HepG2 (cell line): ENCODE results near the gene PRUNE1. TPM values are rescaled to one million over a fixed set of nuclear protein-coding genes. Genes with fewer than 3 reads are reported as not detected.

Experiments
- ATAC-seq: fragments of 200-7000 bp; cut with Tn5 transposase; 3 replicates; pipeline ENCODE4 v1.9.1; 2020; ENCODE audit warnings: mild to moderate bottlenecking, moderate library complexity
- BruUV-seq: library from RNA; stranded (reverse); fragments of 400-500 nt; replicated peaks from 2 replicates; lab custom pipeline; 2021; lab: Mats Ljungman, UMichigan
- CTCF ChIA-PET: fragments of 300-600 bp; formaldehyde crosslinking; extraction: SDS; loops from one replicate; lab custom pipeline; 2021; ENCODE audit warnings: low total read pairs, inconsistent platforms, low intra/inter-chr PET ratio; lab: Yijun Ruan, JAX
- POLR2A ChIA-PET: fragments of 350-600 bp; sonication (Branson Sonifier 250); formaldehyde crosslinking; loops from one replicate; lab custom pipeline; 2020; ENCODE audit warnings: antibody characterized with exemption, inconsistent platforms; lab: Yijun Ruan, JAX
- DNase-seq: peaks from one replicate; pipeline ENCODE4 v3.0.0-alpha.2; 2015; ENCODE audit warnings: low spot score
- FAIRE-seq: peaks from 3 replicates; lab custom pipeline; 2011; peaks lifted over from hg19 to GRCh38; lab: Jason Lieb, UNC
- H2AFZ ChIP-seq: one replicate; pipeline ENCODE4 v1.6.1; 2011; ENCODE audit warnings: low read length, inconsistent platforms
- H3K27ac ChIP-seq: fragments of 300-600 bp; 3 replicates; pipeline ENCODE4 v1.8.0; 2011; ENCODE audit warnings: mixed run types, mild to moderate bottlenecking, mixed read lengths, low read length, inconsistent platforms; ENCODE audit not compliant: insufficient read depth; ENCODE audit errors: extremely low read length
- H3K27me3 ChIP-seq, 2 experiments: fragments of 200-600 bp in 1 of 2; 2 replicates in 1 of 2; 3 replicates in 1 of 2; pipeline versions ENCODE4 v1.6.0 to v1.8.0; 2011; ENCODE audit warnings: low read length in 2 of 2, mild to moderate bottlenecking in 2 of 2, moderate library complexity in 2 of 2, inconsistent platforms in 1 of 2; ENCODE audit not compliant: insufficient read depth in 2 of 2, control insufficient read depth in 1 of 2
- H3K36me3 ChIP-seq, 2 experiments: fragments of 200-600 bp in 1 of 2; replicated peaks in 1 of 2; 2 replicates in 1 of 2; 3 replicates in 1 of 2; pipeline versions ENCODE4 v1.5.1 to v1.8.0; 2011; ENCODE audit warnings: low read length in 2 of 2, inconsistent platforms in 1 of 2; ENCODE audit not compliant: insufficient read depth in 2 of 2, control insufficient read depth in 1 of 2
- H3K4me1 ChIP-seq: 2 replicates; pipeline ENCODE4 v1.5.1; 2012; ENCODE audit warnings: low read length, inconsistent platforms; ENCODE audit not compliant: insufficient read depth
- H3K4me2 ChIP-seq: 2 replicates; pipeline ENCODE4 v1.6.0; 2011; ENCODE audit warnings: low read depth, low read length, inconsistent platforms
- H3K4me3 ChIP-seq, 3 experiments: fragments of 200-600 bp in 1 of 3; sonication (generic), shearing (Covaris generic) in 1 of 3; replicated peaks in 1 of 3; 2 replicates each; pipeline ENCODE4 v1.5.1; 2011 to 2016; ENCODE audit warnings: low read length in 3 of 3, inconsistent platforms in 2 of 3, low read depth in 2 of 3, mild to moderate bottlenecking in 2 of 3, control low read depth in 1 of 3, mixed read lengths in 1 of 3; ENCODE audit not compliant: insufficient read depth in 1 of 3
- H3K79me2 ChIP-seq: one replicate; pipeline ENCODE4 v1.6.1; 2011; ENCODE audit warnings: low read length, inconsistent platforms; ENCODE audit not compliant: insufficient read depth
- H3K9ac ChIP-seq: 2 replicates; pipeline ENCODE4 v1.6.0; 2011; ENCODE audit warnings: mild to moderate bottlenecking, low read depth, low read length, inconsistent platforms; ENCODE audit not compliant: insufficient read depth
- H3K9me3 ChIP-seq: 2 replicates; pipeline ENCODE4 v1.5.1; 2012; ENCODE audit warnings: mild to moderate bottlenecking, low read length
- H4K20me1 ChIP-seq: 2 replicates; pipeline ENCODE4 v1.6.0; 2011; ENCODE audit warnings: inconsistent platforms, mild to moderate bottlenecking, low read length, moderate library complexity; ENCODE audit not compliant: insufficient read depth
- AHR ChIP-seq: IDR thresholded peaks from 2 replicates; pipeline ENCODE4 v1.6.1; 2018; ENCODE audit warnings: missing genetic modification reagents, missing compliant biosample characterization
- PLRG1 ChIP-seq: fragments of 450-650 bp; conservative IDR thresholded peaks from 2 replicates; pipeline ENCODE4 v1.6.1; 2016
- SNAPC2 ChIP-seq: sonication (generic); formaldehyde crosslinking; IDR thresholded peaks from 2 replicates; pipeline ENCODE4 v1.8.1; 2022; ENCODE audit warnings: mild to moderate bottlenecking, missing genetic modification reagents
- TCF12 ChIP-seq, 2 experiments: fragments of 450-650 bp in 1 of 2; sonication (generic) in 1 of 2; formaldehyde crosslinking in 1 of 2; IDR thresholded peaks; 2 replicates each; pipeline versions ENCODE4 v1.6.1 to v1.8.0; 2017 to 2022; ENCODE audit warnings: antibody characterized with exemption in 1 of 2, mild to moderate bottlenecking in 1 of 2, missing genetic modification reagents in 1 of 2, moderate library complexity in 1 of 2
- ZNF34 ChIP-seq: sonication (generic); formaldehyde crosslinking; IDR thresholded peaks from 2 replicates; pipeline ENCODE4 v1.4.0; 2020; ENCODE audit warnings: mild to moderate bottlenecking, missing genetic modification reagents, borderline replicate concordance
- ZNF629 ChIP-seq: sonication (generic); formaldehyde crosslinking; conservative IDR thresholded peaks from 2 replicates; pipeline ENCODE4 v1.5.0; 2020; ENCODE audit warnings: missing genetic modification reagents
- WGBS: methylation state at CpG from one replicate; pipeline ENCODE4 v1.1.6; 2017; ENCODE audit warnings: low lambda C conversion rate; 5-methylcytosine and 5-hydroxymethylcytosine counted together
- in situ Hi-C: cut with HindIII; loops from 2 replicates; pipeline ENCODE4 v1.10.0; 2017; ENCODE audit warnings: low pct_unique_long_range_greater_than_20kb; ENCODE audit not compliant: extremely low pct_ligation_motif_present
- intact Hi-C: fragments of 100-400 bp; cut with micrococcal nuclease; formaldehyde crosslinking; loops from one replicate; pipeline ENCODE4 v1.10.0; 2022; ENCODE audit not compliant: unreplicated experiment
- polyA plus RNA-seq, 8 experiments: library from polyadenylated mRNA; depleted of rRNA in 3 of 8; stranded (reverse) in 7 of 8; unstranded in 1 of 8; fragments of >200 nt; fragmentation: Illumina TruSeq in 4 of 8; extraction: Trizol in 4 of 8; gene quantifications; 2 replicates each; pipeline versions ENCODE4 v1.2.1 to v1.2.3, GENCODE V29; 2011 to 2016; ENCODE audit warnings: low read depth in 4 of 8, missing spikeins in 1 of 8, mixed read lengths in 1 of 8; ENCODE audit not compliant: insufficient read depth in 1 of 8
- total RNA-seq, 5 experiments: library from RNA; depleted of rRNA; stranded (reverse); fragments of >200 nt; fragmentation: Illumina TruSeq; extraction: Trizol; gene quantifications; 2 replicates each; pipeline ENCODE4 v1.2.3, GENCODE V29; 2016; ENCODE audit warnings: low read depth in 1 of 5
- TF ChIP-seq, protein P1 (sequence below): sonication (generic); formaldehyde crosslinking; IDR thresholded peaks from 2 replicates; pipeline ENCODE4 v1.5.1; 2020; ENCODE audit warnings: mild to moderate bottlenecking, missing genetic modification reagents, borderline replicate concordance
- TF ChIP-seq, protein P2 (sequence below): sonication (generic); formaldehyde crosslinking; IDR thresholded peaks from 2 replicates; pipeline ENCODE4 v1.8.0; 2023; ENCODE audit warnings: mild to moderate bottlenecking, missing genetic modification reagents

The PRUNE1 gene
- total and polyA plus RNA-seq, 2 of the 13 experiments (the other 11 are each of a cell fraction or from before 2014, with no cell fraction given): 19.0 to 31.9 TPM

- intact Hi-C loops: no loop called here
- H3K9ac ChIP-seq: no peak overlapping the region
- no peak overlapping the region for H3K27ac ChIP-seq
- in situ Hi-C loops: no loop called here
- TF ChIP-seq, protein P1, sequence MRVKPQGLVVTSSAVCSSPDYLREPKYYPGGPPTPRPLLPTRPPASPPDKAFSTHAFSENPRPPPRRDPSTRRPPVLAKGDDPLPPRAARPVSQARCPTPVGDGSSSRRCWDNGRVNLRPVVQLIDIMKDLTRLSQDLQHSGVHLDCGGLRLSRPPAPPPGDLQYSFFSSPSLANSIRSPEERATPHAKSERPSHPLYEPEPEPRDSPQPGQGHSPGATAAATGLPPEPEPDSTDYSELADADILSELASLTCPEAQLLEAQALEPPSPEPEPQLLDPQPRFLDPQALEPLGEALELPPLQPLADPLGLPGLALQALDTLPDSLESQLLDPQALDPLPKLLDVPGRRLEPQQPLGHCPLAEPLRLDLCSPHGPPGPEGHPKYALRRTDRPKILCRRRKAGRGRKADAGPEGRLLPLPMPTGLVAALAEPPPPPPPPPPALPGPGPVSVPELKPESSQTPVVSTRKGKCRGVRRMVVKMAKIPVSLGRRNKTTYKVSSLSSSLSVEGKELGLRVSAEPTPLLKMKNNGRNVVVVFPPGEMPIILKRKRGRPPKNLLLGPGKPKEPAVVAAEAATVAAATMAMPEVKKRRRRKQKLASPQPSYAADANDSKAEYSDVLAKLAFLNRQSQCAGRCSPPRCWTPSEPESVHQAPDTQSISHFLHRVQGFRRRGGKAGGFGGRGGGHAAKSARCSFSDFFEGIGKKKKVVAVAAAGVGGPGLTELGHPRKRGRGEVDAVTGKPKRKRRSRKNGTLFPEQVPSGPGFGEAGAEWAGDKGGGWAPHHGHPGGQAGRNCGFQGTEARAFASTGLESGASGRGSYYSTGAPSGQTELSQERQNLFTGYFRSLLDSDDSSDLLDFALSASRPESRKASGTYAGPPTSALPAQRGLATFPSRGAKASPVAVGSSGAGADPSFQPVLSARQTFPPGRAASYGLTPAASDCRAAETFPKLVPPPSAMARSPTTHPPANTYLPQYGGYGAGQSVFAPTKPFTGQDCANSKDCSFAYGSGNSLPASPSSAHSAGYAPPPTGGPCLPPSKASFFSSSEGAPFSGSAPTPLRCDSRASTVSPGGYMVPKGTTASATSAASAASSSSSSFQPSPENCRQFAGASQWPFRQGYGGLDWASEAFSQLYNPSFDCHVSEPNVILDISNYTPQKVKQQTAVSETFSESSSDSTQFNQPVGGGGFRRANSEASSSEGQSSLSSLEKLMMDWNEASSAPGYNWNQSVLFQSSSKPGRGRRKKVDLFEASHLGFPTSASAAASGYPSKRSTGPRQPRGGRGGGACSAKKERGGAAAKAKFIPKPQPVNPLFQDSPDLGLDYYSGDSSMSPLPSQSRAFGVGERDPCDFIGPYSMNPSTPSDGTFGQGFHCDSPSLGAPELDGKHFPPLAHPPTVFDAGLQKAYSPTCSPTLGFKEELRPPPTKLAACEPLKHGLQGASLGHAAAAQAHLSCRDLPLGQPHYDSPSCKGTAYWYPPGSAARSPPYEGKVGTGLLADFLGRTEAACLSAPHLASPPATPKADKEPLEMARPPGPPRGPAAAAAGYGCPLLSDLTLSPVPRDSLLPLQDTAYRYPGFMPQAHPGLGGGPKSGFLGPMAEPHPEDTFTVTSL: no peak
- TF ChIP-seq TCF12 (IDR thresholded peaks at IDR 0.05): no peak
- no peak for TF ChIP-seq TCF12 (CRISPR knock-in tag; IDR thresholded peaks at IDR 0.05)
- no peak for TF ChIP-seq PLRG1
- no peak for TF ChIP-seq AHR
- no peak for TF ChIP-seq ZNF34
- TF ChIP-seq SNAPC2 (CRISPR knock-in tag): no peak
- TF ChIP-seq ZNF629 (CRISPR knock-in tag): no peak
- TF ChIP-seq, protein P2, sequence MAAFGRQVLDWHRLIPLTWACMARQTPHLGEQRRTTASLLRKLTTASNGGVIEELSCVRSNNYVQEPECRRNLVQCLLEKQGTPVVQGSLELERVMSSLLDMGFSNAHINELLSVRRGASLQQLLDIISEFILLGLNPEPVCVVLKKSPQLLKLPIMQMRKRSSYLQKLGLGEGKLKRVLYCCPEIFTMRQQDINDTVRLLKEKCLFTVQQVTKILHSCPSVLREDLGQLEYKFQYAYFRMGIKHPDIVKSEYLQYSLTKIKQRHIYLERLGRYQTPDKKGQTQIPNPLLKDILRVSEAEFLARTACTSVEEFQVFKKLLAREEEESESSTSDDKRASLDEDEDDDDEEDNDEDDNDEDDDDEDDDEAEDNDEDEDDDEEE: no peak
- ChIA-PET CTCF (no interaction called here), POLR2A (no interaction called here)
- no peak overlapping the region for H2AFZ ChIP-seq
- BruUV-seq: no TSS peak
- 0 out of 5 replicates have a peak, but pooled peaks cover 0 to 3% of the 10 kb centered on the region in 2 experiments for H3K27me3 ChIP-seq
- H3K79me2 ChIP-seq: peaks cover 16% of the 10 kb centered on the region
- ATAC-seq (no peak), DNase-seq (no peak), FAIRE-seq (no peak)
- H3K4me2 ChIP-seq: no peak overlapping the region
- WGBS: 88% methylated on average over 2 of the region's 2 CpGs
- peaks cover under 1 to 1% of the 10 kb centered on the region in 2 experiments; a peak in 1 of 5 replicates for H3K36me3 ChIP-seq
- no peak overlapping the region for H3K4me3 ChIP-seq
- no peaks in the 10 kb centered on the region for H3K9me3 ChIP-seq
- H3K4me1 ChIP-seq: peaks cover 32% of the 10 kb centered on the region
- no peaks in the 10 kb centered on the region for H4K20me1 ChIP-seq
Observed at GRCh38 chr1:151061704-151062103, 53.5 kb downstream of the PRUNE1 start.
